Glutamatergic neuron (in vitro differentiated cells): Measurements from ENCODE around the gene IMMP2L. TPM values are rescaled to one million over a fixed set of nuclear protein-coding genes. Genes with fewer than 3 reads are reported as not detected.

Experiments used
- DNase-seq: peaks from one replicate; pipeline ENCODE4 v3.0.0; 2022
- H3K27ac Mint-ChIP-seq: one replicate; pipeline ENCODE4 v1.8.0; 2020; ENCODE audit warnings: mild to moderate bottlenecking, mixed read lengths, inconsistent platforms; ENCODE audit not compliant: unreplicated experiment
- H3K27me3 Mint-ChIP-seq: one replicate; pipeline ENCODE4 v1.8.0; 2020; ENCODE audit warnings: mild to moderate bottlenecking, moderate library complexity, mixed read lengths, inconsistent platforms; ENCODE audit not compliant: unreplicated experiment
- H3K36me3 Mint-ChIP-seq: one replicate; pipeline ENCODE4 v1.8.0; 2020; ENCODE audit warnings: mild to moderate bottlenecking, mixed read lengths, inconsistent platforms; ENCODE audit not compliant: unreplicated experiment
- H3K4me1 Mint-ChIP-seq: one replicate; pipeline ENCODE4 v1.8.0; 2020; ENCODE audit warnings: mild to moderate bottlenecking, low read depth, mixed read lengths, inconsistent platforms; ENCODE audit not compliant: unreplicated experiment
- H3K4me3 Mint-ChIP-seq: one replicate; pipeline ENCODE4 v1.8.0; 2020; ENCODE audit warnings: mild to moderate bottlenecking, mixed read lengths, inconsistent platforms; ENCODE audit not compliant: unreplicated experiment
- H3K9me3 Mint-ChIP-seq: one replicate; pipeline ENCODE4 v1.8.0; 2020; ENCODE audit warnings: mild to moderate bottlenecking, moderate library complexity, mixed read lengths, inconsistent platforms; ENCODE audit not compliant: unreplicated experiment
- CTCF ChIP-seq: fragments of 200-600 bp; sonication (generic); IDR thresholded peaks from one replicate; pipeline ENCODE4 v1.5.0; 2021; ENCODE audit not compliant: partially characterized antibody, unreplicated experiment
- total RNA-seq: library from RNA; stranded (reverse); fragmentation: NEBNext Ultra II Directional; extraction: Animal tissue kit (Norgen Biotek cat#: 25700); gene quantifications from one replicate; pipeline ENCODE4 v1.2.1, GENCODE V29; 2021; ENCODE audit not compliant: unreplicated experiment

Gene IMMP2L
- total RNA-seq, 1 donor from 2014 or later, result 9.6 TPM

GRCh38 chr7:111595780-111596179 lies 33.5 kb upstream of the IMMP2L start:
- Mint-ChIP-seq H3K27me3 (no peaks in the 10 kb centered on the region), H3K4me3 (no peak overlapping the region), H3K4me1 (no peaks in the 10 kb centered on the region), H3K9me3 (no peaks in the 10 kb centered on the region), H3K36me3 (no peaks in the 10 kb centered on the region), H3K27ac (no peak overlapping the region)
- TF ChIP-seq CTCF, result no peak
- no peak for DNase-seq

- H3K27me3 Mint-ChIP-seq, result no peaks in the 10 kb centered on the region
- no peaks in the 10 kb centered on the region for H3K36me3 Mint-ChIP-seq
- no peaks in the 10 kb centered on the region for H3K4me1 Mint-ChIP-seq
Measured at GRCh38 chr7:111594602-111595001, 32.3 kb upstream of the IMMP2L start.

GRCh38 chr7:111593343-111593742 lies 31.1 kb upstream of the IMMP2L start:
- Mint-ChIP-seq H3K36me3 (no peaks in the 10 kb centered on the region), H3K4me1 (no peaks in the 10 kb centered on the region), H3K27me3 (no peaks in the 10 kb centered on the region), H3K27ac (no peak overlapping the region), H3K4me3 (no peak overlapping the region), H3K9me3 (no peaks in the 10 kb centered on the region)
- TF ChIP-seq CTCF, result no peak
- DNase-seq, result no peak

More at GRCh38 chr7:111594602-111595001, 32.3 kb upstream of the IMMP2L start:
- H3K27ac Mint-ChIP-seq, result no peak overlapping the region
- TF ChIP-seq CTCF, result no peak
- H3K9me3 Mint-ChIP-seq, result no peaks in the 10 kb centered on the region
- DNase-seq, result no peak
- no peak overlapping the region for H3K4me3 Mint-ChIP-seq

- no peak for TF ChIP-seq CTCF
- Mint-ChIP-seq H3K36me3 (no peaks in the 10 kb centered on the region), H3K27ac (no peak overlapping the region), H3K9me3 (no peaks in the 10 kb centered on the region), H3K4me3 (no peak overlapping the region), H3K4me1 (peaks cover 4% of the 10 kb centered on the region), H3K27me3 (no peaks in the 10 kb centered on the region)
- no peak for DNase-seq
Measured at GRCh38 chr7:111588065-111588433, 25.8 kb upstream of the IMMP2L start.

GRCh38 chr7:111587410-111588064 lies 25.2 kb upstream of the IMMP2L start:
- DNase-seq, result no peak
- peaks cover 1% of the 10 kb centered on the region for H3K36me3 Mint-ChIP-seq
- peaks cover 4% of the 10 kb centered on the region for H3K4me1 Mint-ChIP-seq
- no peak for TF ChIP-seq CTCF
- peaks cover 1% of the 10 kb centered on the region for H3K9me3 Mint-ChIP-seq
- no peak overlapping the region for H3K27ac Mint-ChIP-seq
- no peaks in the 10 kb centered on the region for H3K27me3 Mint-ChIP-seq
- H3K4me3 Mint-ChIP-seq, result no peak overlapping the region
